CD14-positive monocyte (primary cell): Measurements from ENCODE around the gene TTBK1. TPM values are rescaled to one million over a fixed set of nuclear protein-coding genes. Genes with fewer than 3 reads are reported as not detected.

ENCODE experiments used
- DNase-seq, 3 donors: peaks; one replicate each; pipeline ENCODE4 v3.0.0-alpha.2; 2011 to 2022
- H2AFZ ChIP-seq: 2 replicates; pipeline ENCODE4 v1.6.0; 2012; ENCODE audit warnings: mild to moderate bottlenecking, low read depth, low read length, inconsistent platforms; ENCODE audit not compliant: insufficient read depth, poor library complexity, severe bottlenecking
- H3K27ac ChIP-seq, 2 donors: 1 replicate in 1 of 2; 2 replicates in 1 of 2; pipeline ENCODE4 v1.5.1; 2012 to 2013; ENCODE audit warnings: low read length in 2 of 2, control low read depth in 1 of 2, inconsistent platforms in 1 of 2, low read depth in 1 of 2, mild to moderate bottlenecking in 1 of 2
- H3K27me3 ChIP-seq, 2 donors: one replicate each; pipeline versions ENCODE4 v1.6.0 to v1.6.1; 2011 to 2013; ENCODE audit warnings: low read length in 2 of 2; ENCODE audit not compliant: control insufficient read depth in 2 of 2, insufficient read depth in 2 of 2
- H3K36me3 ChIP-seq, 2 donors: replicated peaks in 1 of 2; 1 replicate in 1 of 2; 2 replicates in 1 of 2; pipeline versions ENCODE4 v1.5.1 to v1.6.1; 2012 to 2013; ENCODE audit warnings: low read length in 2 of 2, control low read depth in 1 of 2, inconsistent platforms in 1 of 2, mild to moderate bottlenecking in 1 of 2; ENCODE audit not compliant: insufficient read depth in 2 of 2, control insufficient read depth in 1 of 2
- H3K4me1 ChIP-seq, 2 donors: 1 replicate in 1 of 2; 2 replicates in 1 of 2; pipeline versions ENCODE4 v1.5.1 to v1.6.1; 2012 to 2013; ENCODE audit warnings: low read length in 2 of 2, control low read depth in 1 of 2, inconsistent platforms in 1 of 2, mild to moderate bottlenecking in 1 of 2, moderate library complexity in 1 of 2; ENCODE audit not compliant: insufficient read depth in 2 of 2, control insufficient read depth in 1 of 2
- H3K4me2 ChIP-seq: replicated peaks from 2 replicates; pipeline ENCODE3; 2012; ENCODE audit warnings: low read length, moderate library complexity, mild to moderate bottlenecking; ENCODE audit not compliant: poor library complexity, severe bottlenecking; ENCODE audit errors: extremely low read depth
- H3K4me3 ChIP-seq, 3 experiments: fragments of 200-600 bp in 1 of 3; sonication (generic) in 1 of 3; replicated peaks in 1 of 3; 1 replicate in 2 of 3; 2 replicates in 1 of 3; pipeline ENCODE4 v1.5.1; 2011 to 2013; ENCODE audit warnings: low read length in 3 of 3, mild to moderate bottlenecking in 3 of 3, control low read depth in 2 of 3, low read depth in 2 of 3, inconsistent platforms in 1 of 3, moderate library complexity in 1 of 3
- H3K79me2 ChIP-seq: 2 replicates; pipeline ENCODE4 v1.6.0; 2012; ENCODE audit warnings: mild to moderate bottlenecking, control low read depth, inconsistent platforms, low read length, moderate library complexity; ENCODE audit not compliant: insufficient read depth
- H3K9ac ChIP-seq: 2 replicates; pipeline ENCODE4 v1.6.0; 2017; ENCODE audit warnings: low read length, mild to moderate bottlenecking; ENCODE audit not compliant: insufficient read depth, poor library complexity, severe bottlenecking
- H3K9me3 ChIP-seq, 2 donors: replicated peaks in 1 of 2; 1 replicate in 1 of 2; 2 replicates in 1 of 2; pipeline versions ENCODE4 v1.5.1 to v1.6.1; 2012 to 2013; ENCODE audit warnings: low read length in 2 of 2, control low read depth in 1 of 2; ENCODE audit not compliant: control insufficient read depth in 1 of 2, insufficient read depth in 1 of 2
- H4K20me1 ChIP-seq: 2 replicates; pipeline ENCODE4 v1.6.0; 2012; ENCODE audit warnings: mild to moderate bottlenecking, low read length, control low read depth, moderate library complexity; ENCODE audit not compliant: insufficient read depth
- H3K27ac Mint-ChIP-seq, 7 donors: one replicate each; pipeline ENCODE4 v1.8.0; 2020; ENCODE audit warnings: mild to moderate bottlenecking in 7 of 7, mixed read lengths in 7 of 7, moderate library complexity in 6 of 7, inconsistent platforms in 2 of 7
- H3K27me3 Mint-ChIP-seq, 3 donors: one replicate each; pipeline ENCODE4 v1.8.0; 2021 to 2022; ENCODE audit warnings: low read depth in 3 of 3, mild to moderate bottlenecking in 3 of 3, mixed read lengths in 3 of 3, moderate library complexity in 3 of 3, inconsistent platforms in 1 of 3
- H3K36me3 Mint-ChIP-seq, 2 donors: one replicate each; pipeline ENCODE4 v1.8.0; 2020; ENCODE audit warnings: mixed read lengths in 2 of 2, inconsistent platforms in 1 of 2, mild to moderate bottlenecking in 1 of 2
- H3K4me1 Mint-ChIP-seq: one replicate; pipeline ENCODE4 v1.8.0; 2020; ENCODE audit warnings: mild to moderate bottlenecking, mixed read lengths
- H3K4me3 Mint-ChIP-seq, 2 donors: one replicate each; pipeline ENCODE4 v1.8.0; 2020; ENCODE audit warnings: mild to moderate bottlenecking in 2 of 2, mixed read lengths in 2 of 2, moderate library complexity in 1 of 2
- H3K9me3 Mint-ChIP-seq, 7 donors: one replicate each; pipeline ENCODE4 v1.8.0; 2020 to 2022; ENCODE audit warnings: mixed read lengths in 7 of 7, mild to moderate bottlenecking in 6 of 7, moderate library complexity in 6 of 7, inconsistent platforms in 2 of 7
- WGBS: methylation state at CpG from one replicate; pipeline ENCODE4 v1.1.5; 2013; ENCODE audit warnings: missing lambda C conversion rate; ENCODE audit not compliant: insufficient coverage; 5-methylcytosine and 5-hydroxymethylcytosine counted together
- intact Hi-C, 2 donors: fragments of 100-400 bp; cut with micrococcal nuclease; formaldehyde crosslinking; loops; one replicate each; pipeline versions ENCODE4 v1.15.0 to v1.15.1; 2023
- polyA plus RNA-seq, 3 donors: library from polyadenylated mRNA; depleted of rRNA in 1 of 3; unstranded in 2 of 3; stranded (reverse) in 1 of 3; fragments of 300-500 nt in 2 of 3; fragments of >200 nt in 1 of 3; fragmentation: Illumina TruSeq in 2 of 3; gene quantifications; 1 replicate in 2 of 3; 2 replicates in 1 of 3; pipeline ENCODE4 v1.2.3, GENCODE V29; 2012 to 2021
- TF ChIP-seq, protein P1 (sequence below): fragments of 200-600 bp; IDR thresholded peaks from one replicate; pipeline ENCODE4 v1.8.0; 2022; ENCODE audit warnings: antibody characterized with exemption, mild to moderate bottlenecking

TTBK1 gene
- polyA plus RNA-seq, 3 donors = not detected

DNA sequence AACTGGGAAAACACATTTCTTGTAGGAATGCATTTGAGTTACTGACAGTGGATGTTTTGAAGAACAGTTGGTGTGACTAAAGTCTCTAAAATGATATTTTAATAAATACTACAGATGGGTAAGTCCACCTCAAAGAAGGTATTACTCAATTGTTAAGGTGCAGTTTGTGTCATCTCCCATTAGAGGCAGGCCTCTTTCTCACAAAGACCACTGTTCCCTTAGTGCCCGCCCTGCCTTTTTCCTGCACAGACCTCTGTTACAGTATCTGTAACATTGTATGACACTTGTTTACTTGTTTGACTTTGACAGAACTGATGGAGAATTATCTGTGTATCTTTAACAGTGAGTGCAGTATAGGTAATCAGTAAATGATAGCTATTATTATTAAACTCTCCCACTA lies 70.5 kb downstream of the TTBK1 start:
- H3K27ac ChIP-seq = no peak overlapping the region
- peak overlapping the region in 3 of 7 donors; percentile 7 to 96 (median 88) for H3K27ac Mint-ChIP-seq
- intact Hi-C loops = no loop called here

DNA sequence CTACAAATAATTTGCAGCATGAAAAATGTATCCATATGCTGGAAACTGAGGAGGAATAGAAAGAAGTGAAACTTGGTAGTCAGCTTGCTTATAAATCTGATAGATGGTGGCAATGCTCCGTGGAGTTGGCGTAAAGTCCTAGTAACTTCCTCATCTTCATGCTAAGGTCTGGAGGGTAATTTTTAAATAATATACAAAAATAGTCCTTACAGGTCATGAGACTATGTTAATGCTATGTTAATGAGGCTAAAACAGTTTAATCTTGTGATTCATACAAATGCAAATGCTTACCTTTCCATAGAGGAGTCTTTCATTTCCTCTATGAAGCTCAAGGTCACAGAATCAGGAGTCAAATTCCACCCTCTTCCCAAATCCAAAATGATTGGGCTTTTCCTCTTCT lies 74.7 kb downstream of the TTBK1 start:
- peaks cover 55% of the 10 kb centered on the region for H3K4me1 Mint-ChIP-seq
- no peak overlapping the region for H3K27ac ChIP-seq
- H3K4me3 Mint-ChIP-seq = no peak overlapping the region
- H3K9me3 ChIP-seq = no peaks in the 10 kb centered on the region
- no peaks in the 10 kb centered on the region for H3K27me3 ChIP-seq
- H3K9ac ChIP-seq = no peak overlapping the region
- H3K4me3 ChIP-seq = no peak overlapping the region
- no peaks in the 10 kb centered on the region for H3K79me2 ChIP-seq
- H3K36me3 ChIP-seq = no peaks in the 10 kb centered on the region
- peaks cover 44 to 53% of the 10 kb centered on the region in 2 donors for H3K4me1 ChIP-seq
- no CpG with 5 or more reads among the region's 2 CpGs for WGBS
- no peaks in the 10 kb centered on the region for H3K27me3 Mint-ChIP-seq
- no peak overlapping the region for H2AFZ ChIP-seq
- H4K20me1 ChIP-seq = no peaks in the 10 kb centered on the region
- intact Hi-C loops = no loop called here
- TF ChIP-seq, protein P1, sequence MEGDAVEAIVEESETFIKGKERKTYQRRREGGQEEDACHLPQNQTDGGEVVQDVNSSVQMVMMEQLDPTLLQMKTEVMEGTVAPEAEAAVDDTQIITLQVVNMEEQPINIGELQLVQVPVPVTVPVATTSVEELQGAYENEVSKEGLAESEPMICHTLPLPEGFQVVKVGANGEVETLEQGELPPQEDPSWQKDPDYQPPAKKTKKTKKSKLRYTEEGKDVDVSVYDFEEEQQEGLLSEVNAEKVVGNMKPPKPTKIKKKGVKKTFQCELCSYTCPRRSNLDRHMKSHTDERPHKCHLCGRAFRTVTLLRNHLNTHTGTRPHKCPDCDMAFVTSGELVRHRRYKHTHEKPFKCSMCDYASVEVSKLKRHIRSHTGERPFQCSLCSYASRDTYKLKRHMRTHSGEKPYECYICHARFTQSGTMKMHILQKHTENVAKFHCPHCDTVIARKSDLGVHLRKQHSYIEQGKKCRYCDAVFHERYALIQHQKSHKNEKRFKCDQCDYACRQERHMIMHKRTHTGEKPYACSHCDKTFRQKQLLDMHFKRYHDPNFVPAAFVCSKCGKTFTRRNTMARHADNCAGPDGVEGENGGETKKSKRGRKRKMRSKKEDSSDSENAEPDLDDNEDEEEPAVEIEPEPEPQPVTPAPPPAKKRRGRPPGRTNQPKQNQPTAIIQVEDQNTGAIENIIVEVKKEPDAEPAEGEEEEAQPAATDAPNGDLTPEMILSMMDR = no peak
- no peaks in the 10 kb centered on the region for H3K9me3 Mint-ChIP-seq
- peaks cover 8 to 11% of the 10 kb centered on the region in 2 donors for H3K36me3 Mint-ChIP-seq
- DNase-seq = peak in 1 of 3 donors; percentile 12
- peak overlapping the region in 1 of 7 donors; percentile 80 for H3K27ac Mint-ChIP-seq
- H3K4me2 ChIP-seq = peak overlapping the region; percentile 3

More for the DNA sequence above, 70.5 kb downstream of the TTBK1 start:
- Histone ChIP-seq H3K4me3 (peak overlapping the region in 1 of 3 experiments; percentile 44), H2AFZ (no peak overlapping the region), H3K79me2 (no peaks in the 10 kb centered on the region), H3K9me3 (no peaks in the 10 kb centered on the region), H3K9ac (no peak overlapping the region), H3K4me1 (peaks cover 82 to 94% of the 10 kb centered on the region in 2 donors), H4K20me1 (no peaks in the 10 kb centered on the region), H3K27me3 (no peaks in the 10 kb centered on the region), H3K4me2 (no peak overlapping the region), H3K36me3 (no peaks in the 10 kb centered on the region)
- Mint-ChIP-seq H3K9me3 (peaks cover 0 to 3% (median 0%) of the 10 kb centered on the region in 7 donors), H3K4me1 (peaks cover 87% of the 10 kb centered on the region), H3K27me3 (no peaks in the 10 kb centered on the region), H3K4me3 (no peak overlapping the region), H3K36me3 (peaks cover 3 to 8% of the 10 kb centered on the region in 2 donors)
- no peak for DNase-seq
- TF ChIP-seq, protein P1 = no peak
- WGBS = no CpG with 5 or more reads among the region's 1 CpG
